Esophagus muscularis mucosa (tissue), 3 donors: ENCODE measurements around the gene DNAAF1.

Source experiments
- CTCF ChIP-seq, 3 experiments: fragments of 200-600 bp in 2 of 3; fragments of 450-650 bp in 1 of 3; sonication (generic) in 2 of 3; IDR thresholded peaks; one replicate each; pipeline ENCODE4 v1.5.1; 2017 to 2019; ENCODE audit warnings: antibody characterized with exemption in 3 of 3, mild to moderate bottlenecking in 2 of 3, moderate library complexity in 1 of 3
- POLR2A ChIP-seq: fragments of 450-650 bp; IDR thresholded peaks from one replicate; pipeline ENCODE4 v1.6.1; 2017; ENCODE audit warnings: antibody characterized with exemption, moderate library complexity, mild to moderate bottlenecking, low read depth

GRCh38 chr16:84178892-84179611 is 33.9 kb downstream of the DNAAF1 start:
- no peak for TF ChIP-seq POLR2A
- TF ChIP-seq CTCF (IDR thresholded peaks at IDR 0.05) = no peak
